MG63 (cell line): ENCODE results near the gene MTARC1. TPM values are rescaled to one million over a fixed set of nuclear protein-coding genes. Genes with fewer than 3 reads are reported as not detected.

ENCODE experiments used
- DNase-seq: peaks from one replicate; pipeline ENCODE4 v3.0.0-alpha.2; 2020
- H3K27me3 ChIP-seq: fragments of 250-450 bp; sonication (Bioruptor Pico); 2 replicates; pipeline ENCODE4 v1.5.1; 2020; ENCODE audit warnings: mild to moderate bottlenecking, moderate library complexity
- H3K36me3 ChIP-seq: fragments of 250-450 bp; sonication (Bioruptor Pico); 2 replicates; pipeline ENCODE4 v1.5.1; 2020; ENCODE audit warnings: mild to moderate bottlenecking, moderate library complexity
- H3K4me3 ChIP-seq: fragments of 250-450 bp; sonication (Bioruptor Pico); 2 replicates; pipeline ENCODE4 v1.5.1; 2020; ENCODE audit warnings: mild to moderate bottlenecking, moderate library complexity
- H3K9me3 ChIP-seq: fragments of 250-450 bp; sonication (Bioruptor Pico); 2 replicates; pipeline ENCODE4 v1.5.1; 2020; ENCODE audit warnings: mild to moderate bottlenecking, moderate library complexity
- total RNA-seq: library from RNA; depleted of rRNA; stranded (reverse); fragments of >200 nt; shearing (Covaris generic); gene quantifications from 2 replicates; pipeline ENCODE4 v1.2.3, GENCODE V29; 2014; ENCODE audit warnings: low replicate concordance; rRNA removed

The MTARC1 gene
- total RNA-seq = 0.26 TPM in 1 of 2 replicates, not detected in the other

GRCh38 chr1:220786337-220787068 is at the start of gene MTARC1:
MTARC1 (plus strand) TSS chr1:220786913; CDS start chr1:220786945, 32 bp downstream.
- DNase-seq = peak; percentile 32
- H3K4me3 ChIP-seq = no peak within 1 kb of the TSS
- no peaks in the 10 kb centered on the region for H3K36me3 ChIP-seq
- no peaks in the 10 kb centered on the region for H3K27me3 ChIP-seq
- no peaks in the 10 kb centered on the region for H3K9me3 ChIP-seq

GRCh38 chr1:220741349-220741748 is 45.4 kb upstream of the MTARC1 start:
- no peaks in the 10 kb centered on the region for H3K9me3 ChIP-seq
- no peaks in the 10 kb centered on the region for H3K36me3 ChIP-seq
- peaks cover 3% of the 10 kb centered on the region; the same call in 1 of the 2 replicates for H3K27me3 ChIP-seq
- DNase-seq = no peak
- no peak overlapping the region for H3K4me3 ChIP-seq

GRCh38 chr1:220741825-220742224 is 44.9 kb upstream of the MTARC1 start:
- no peak for DNase-seq
- Histone ChIP-seq H3K9me3 (no peaks in the 10 kb centered on the region), H3K27me3 (peaks cover 3% of the 10 kb centered on the region; the same call in 1 of the 2 replicates), H3K4me3 (no peak overlapping the region), H3K36me3 (no peaks in the 10 kb centered on the region)

- Histone ChIP-seq H3K27me3 (peaks cover 3% of the 10 kb centered on the region; the same call in 1 of the 2 replicates), H3K36me3 (no peaks in the 10 kb centered on the region), H3K9me3 (no peaks in the 10 kb centered on the region), H3K4me3 (no peak overlapping the region)
- no peak for DNase-seq
Measured at GRCh38 chr1:220742520-220742919, 44.2 kb upstream of the MTARC1 start.

GRCh38 chr1:220746851-220747250 is 39.9 kb upstream of the MTARC1 start:
- Histone ChIP-seq H3K36me3 (no peaks in the 10 kb centered on the region), H3K4me3 (no peak overlapping the region), H3K9me3 (no peaks in the 10 kb centered on the region), H3K27me3 (no peaks in the 10 kb centered on the region)
- DNase-seq = no peak

- Histone ChIP-seq H3K9me3 (no peaks in the 10 kb centered on the region), H3K27me3 (no peaks in the 10 kb centered on the region), H3K4me3 (peak overlapping the region; percentile 51), H3K36me3 (no peaks in the 10 kb centered on the region)
- no peak for DNase-seq
Measured at GRCh38 chr1:220747437-220748088, 39.1 kb upstream of the MTARC1 start.

- peak within 1 kb of the TSS; percentile 51 for H3K4me3 ChIP-seq
- peak; percentile 73 for DNase-seq
- H3K9me3 ChIP-seq = no peaks in the 10 kb centered on the region
- H3K27me3 ChIP-seq = no peaks in the 10 kb centered on the region
- H3K36me3 ChIP-seq = no peaks in the 10 kb centered on the region
Measured at GRCh38 chr1:220748089-220748934, 38.4 kb upstream of the MTARC1 start, which contains the start of gene MTARC2. MTARC2 (plus strand) TSS chr1:220748322; CDS start chr1:220748532, 210 bp downstream.

GRCh38 chr1:220748936-220749335 is 37.8 kb upstream of the MTARC1 start:
- no peak for DNase-seq
- Histone ChIP-seq H3K4me3 (peak overlapping the region; percentile 51), H3K9me3 (no peaks in the 10 kb centered on the region), H3K36me3 (no peaks in the 10 kb centered on the region), H3K27me3 (no peaks in the 10 kb centered on the region)

GRCh38 chr1:220750131-220750515 is 36.6 kb upstream of the MTARC1 start:
- no peaks in the 10 kb centered on the region for H3K27me3 ChIP-seq
- H3K4me3 ChIP-seq = no peak overlapping the region
- no peak for DNase-seq
- no peaks in the 10 kb centered on the region for H3K9me3 ChIP-seq
- H3K36me3 ChIP-seq = no peaks in the 10 kb centered on the region

- no peaks in the 10 kb centered on the region for H3K36me3 ChIP-seq
- no peaks in the 10 kb centered on the region for H3K27me3 ChIP-seq
- no peak for DNase-seq
- no peak overlapping the region for H3K4me3 ChIP-seq
- no peaks in the 10 kb centered on the region for H3K9me3 ChIP-seq
Measured at GRCh38 chr1:220751111-220751510, 35.6 kb upstream of the MTARC1 start.

- no peaks in the 10 kb centered on the region for H3K9me3 ChIP-seq
- H3K27me3 ChIP-seq = no peaks in the 10 kb centered on the region
- no peak for DNase-seq
- H3K4me3 ChIP-seq = no peak overlapping the region
- no peaks in the 10 kb centered on the region for H3K36me3 ChIP-seq
Measured at GRCh38 chr1:220754212-220754917, 32.3 kb upstream of the MTARC1 start.

- Histone ChIP-seq H3K27me3 (no peaks in the 10 kb centered on the region), H3K4me3 (no peak overlapping the region), H3K36me3 (no peaks in the 10 kb centered on the region), H3K9me3 (no peaks in the 10 kb centered on the region)
- no peak for DNase-seq
Measured at GRCh38 chr1:220754918-220755295, 31.8 kb upstream of the MTARC1 start.

GRCh38 chr1:220755309-220755708 is 31.4 kb upstream of the MTARC1 start:
- H3K27me3 ChIP-seq = no peaks in the 10 kb centered on the region

GRCh38 chr1:220757441-220757840 is 29.3 kb upstream of the MTARC1 start:
- DNase-seq = no peak
- H3K4me3 ChIP-seq = no peak overlapping the region
- H3K9me3 ChIP-seq = no peaks in the 10 kb centered on the region
- H3K27me3 ChIP-seq = no peaks in the 10 kb centered on the region
- H3K36me3 ChIP-seq = no peaks in the 10 kb centered on the region

More at GRCh38 chr1:220755309-220755708, 31.4 kb upstream of the MTARC1 start:
- no peak for DNase-seq
- Histone ChIP-seq H3K4me3 (no peak overlapping the region), H3K36me3 (no peaks in the 10 kb centered on the region), H3K9me3 (no peaks in the 10 kb centered on the region)

GRCh38 chr1:220759147-220759546 is 27.6 kb upstream of the MTARC1 start:
- no peaks in the 10 kb centered on the region for H3K36me3 ChIP-seq
- H3K4me3 ChIP-seq = no peak overlapping the region
- no peaks in the 10 kb centered on the region for H3K27me3 ChIP-seq
- H3K9me3 ChIP-seq = no peaks in the 10 kb centered on the region
- DNase-seq = no peak

GRCh38 chr1:220761688-220762427 is 24.9 kb upstream of the MTARC1 start:
- Histone ChIP-seq H3K4me3 (no peak overlapping the region), H3K36me3 (no peaks in the 10 kb centered on the region), H3K27me3 (no peaks in the 10 kb centered on the region), H3K9me3 (no peaks in the 10 kb centered on the region)
- no peak for DNase-seq
